Body of pancreas (tissue), 4 donors: ENCODE data around the gene IL31RA. TPM values are rescaled to one million over a fixed set of nuclear protein-coding genes. Genes with fewer than 3 reads are reported as not detected.

Source experiments
- ATAC-seq: fragments of 150-250 bp; one replicate; pipeline ENCODE4 v1.9.1; 2016
- DNase-seq, 4 donors: peaks; one replicate each; pipeline ENCODE4 v3.0.0-alpha.2; 2019
- H3K27ac ChIP-seq, 4 donors: fragments of 200-600 bp; sonication (generic); 1 replicate in 3 of 4; 2 replicates in 1 of 4; pipeline versions ENCODE4 v1.5.1 to v1.6.1; 2016 to 2019; ENCODE audit warnings: mild to moderate bottlenecking in 1 of 4, mixed read lengths in 1 of 4, moderate library complexity in 1 of 4
- H3K27me3 ChIP-seq, 2 donors: fragments of 200-600 bp; sonication (generic); one replicate each; pipeline ENCODE4 v1.6.0; 2016; ENCODE audit warnings: mild to moderate bottlenecking in 1 of 2
- H3K36me3 ChIP-seq, 2 donors: fragments of 200-600 bp; sonication (generic); replicated peaks in 1 of 2; 2 replicates each; pipeline ENCODE4 v1.5.1; 2016; ENCODE audit warnings: low read depth in 2 of 2; ENCODE audit not compliant: insufficient read depth in 1 of 2
- H3K4me1 ChIP-seq: fragments of 200-600 bp; sonication (generic); one replicate; pipeline ENCODE4 v1.6.0; 2016
- H3K4me3 ChIP-seq, 2 donors: fragments of 200-600 bp; sonication (generic); 1 replicate in 1 of 2; 2 replicates in 1 of 2; pipeline ENCODE4 v1.5.1; 2016 to 2019
- H3K9me3 ChIP-seq, 3 donors: fragments of 200-600 bp; sonication (generic); 1 replicate in 2 of 3; 2 replicates in 1 of 3; pipeline ENCODE4 v1.5.1; 2016
- POLR2A ChIP-seq, 3 donors: fragments of 450-650 bp; IDR thresholded peaks; one replicate each; pipeline ENCODE4 v1.6.1; 2016; ENCODE audit warnings: antibody characterized with exemption in 3 of 3, mild to moderate bottlenecking in 2 of 3
- WGBS, 2 donors: methylation state at CpG; one replicate each; pipeline ENCODE4 v1.1.5; 2017; 5-methylcytosine and 5-hydroxymethylcytosine counted together
- intact Hi-C: fragments of 100-400 bp; cut with DNase I; formaldehyde crosslinking; loops from one replicate; pipeline ENCODE4 v1.15.1; 2023
- total RNA-seq, 2 donors: library from RNA; depleted of rRNA; stranded (reverse); fragments of >200 nt; gene quantifications; one replicate each; pipeline ENCODE4 v1.1.0, GENCODE V29; 2016
- TF ChIP-seq, protein P1 (sequence below), 7 experiments: fragments of 450-650 bp in 4 of 7; fragments of 200-600 bp in 3 of 7; sonication (generic) in 3 of 7; IDR thresholded peaks; one replicate each; pipeline ENCODE4 v1.5.1; 2016 to 2019; ENCODE audit warnings: antibody characterized with exemption in 7 of 7

Gene IL31RA
- total RNA-seq, 2 donors from 2014 or later, result not detected

DNA sequence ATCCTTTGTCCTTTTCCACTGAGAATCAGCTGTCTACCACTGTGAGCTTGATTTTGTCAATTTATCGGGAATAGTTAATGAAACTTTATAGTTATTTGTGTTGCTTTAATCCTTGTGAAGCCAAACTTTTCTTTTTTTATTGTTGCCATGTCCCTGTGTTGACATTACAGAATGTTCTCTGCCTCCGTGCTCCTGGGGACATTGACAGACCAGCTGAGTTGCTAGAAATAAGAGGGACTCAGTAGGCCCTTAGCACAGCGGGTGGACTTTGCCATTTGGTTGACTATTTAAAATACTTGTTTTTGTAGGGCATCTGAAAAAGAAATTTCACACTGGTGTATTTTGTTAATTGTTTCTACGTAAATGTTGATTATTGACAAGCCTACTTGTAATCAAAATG, 70.5 kb downstream of the IL31RA start:
- ATAC-seq (no peak), DNase-seq (no peak)
- H3K27ac ChIP-seq, result no peak overlapping the region
- intact Hi-C loops, result no loop called here
- no peak overlapping the region for H3K4me3 ChIP-seq
- H3K27me3 ChIP-seq, result no peaks in the 10 kb centered on the region
- H3K4me1 ChIP-seq, result no peaks in the 10 kb centered on the region
- no peaks in the 10 kb centered on the region for H3K36me3 ChIP-seq
- 87 to 89% methylated on average over 4 of the region's 4 CpGs for WGBS, 2 donors
- no peaks in the 10 kb centered on the region for H3K9me3 ChIP-seq
- TF ChIP-seq, protein P1, sequence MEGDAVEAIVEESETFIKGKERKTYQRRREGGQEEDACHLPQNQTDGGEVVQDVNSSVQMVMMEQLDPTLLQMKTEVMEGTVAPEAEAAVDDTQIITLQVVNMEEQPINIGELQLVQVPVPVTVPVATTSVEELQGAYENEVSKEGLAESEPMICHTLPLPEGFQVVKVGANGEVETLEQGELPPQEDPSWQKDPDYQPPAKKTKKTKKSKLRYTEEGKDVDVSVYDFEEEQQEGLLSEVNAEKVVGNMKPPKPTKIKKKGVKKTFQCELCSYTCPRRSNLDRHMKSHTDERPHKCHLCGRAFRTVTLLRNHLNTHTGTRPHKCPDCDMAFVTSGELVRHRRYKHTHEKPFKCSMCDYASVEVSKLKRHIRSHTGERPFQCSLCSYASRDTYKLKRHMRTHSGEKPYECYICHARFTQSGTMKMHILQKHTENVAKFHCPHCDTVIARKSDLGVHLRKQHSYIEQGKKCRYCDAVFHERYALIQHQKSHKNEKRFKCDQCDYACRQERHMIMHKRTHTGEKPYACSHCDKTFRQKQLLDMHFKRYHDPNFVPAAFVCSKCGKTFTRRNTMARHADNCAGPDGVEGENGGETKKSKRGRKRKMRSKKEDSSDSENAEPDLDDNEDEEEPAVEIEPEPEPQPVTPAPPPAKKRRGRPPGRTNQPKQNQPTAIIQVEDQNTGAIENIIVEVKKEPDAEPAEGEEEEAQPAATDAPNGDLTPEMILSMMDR (IDR thresholded peaks at IDR 0.05), result no peak
- no peak for TF ChIP-seq POLR2A (IDR thresholded peaks at IDR 0.05)

DNA sequence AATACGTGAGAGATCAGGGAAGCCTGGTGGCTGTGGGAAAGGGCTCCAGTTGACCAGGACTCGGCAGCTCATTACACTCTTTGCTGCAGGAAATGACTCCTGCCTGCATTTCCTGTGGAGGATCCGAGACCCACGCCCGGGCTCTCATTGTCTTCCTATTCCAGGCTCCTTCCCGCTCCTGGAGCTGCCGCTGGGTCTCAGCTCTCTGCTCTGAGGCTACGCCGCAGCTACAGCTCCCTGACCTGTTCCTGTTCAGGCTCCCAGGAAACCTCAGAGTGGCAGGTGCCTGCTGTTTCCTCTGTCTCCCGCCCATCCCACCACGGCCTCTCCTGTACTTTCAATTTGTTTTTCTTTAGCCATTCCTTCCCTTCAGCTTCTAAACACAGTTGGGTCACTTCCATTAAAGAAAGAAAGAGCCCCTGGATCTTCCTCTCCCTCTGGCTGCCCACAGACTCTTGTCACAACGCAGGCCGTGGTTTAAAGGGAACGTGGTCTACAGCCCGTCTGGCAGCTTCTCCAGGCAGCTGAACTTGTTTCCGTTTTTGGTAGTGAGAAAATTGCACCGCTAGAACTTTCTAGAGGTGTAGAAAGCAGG, 72.1 kb downstream of the IL31RA start:
- H3K4me1 ChIP-seq, result no peaks in the 10 kb centered on the region
- no peaks in the 10 kb centered on the region for H3K9me3 ChIP-seq
- no peak overlapping the region for H3K4me3 ChIP-seq
- no peaks in the 10 kb centered on the region for H3K36me3 ChIP-seq
- H3K27ac ChIP-seq, result peak overlapping the region in 1 of 4 donors; percentile 23
- ATAC-seq (no peak), DNase-seq (peak in 2 of 4 donors; percentile 8 to 29)
- H3K27me3 ChIP-seq, result no peaks in the 10 kb centered on the region
- TF ChIP-seq, protein P1 (IDR thresholded peaks at IDR 0.05), result no peak
- no peak for TF ChIP-seq POLR2A (IDR thresholded peaks at IDR 0.05)
- intact Hi-C loops, result no loop called here
- 50 to 68% methylated on average over 16 to 17 of the region's 17 CpGs for WGBS, 2 donors

GRCh38 chr5:55923865-55924500, 72.8 kb downstream of the IL31RA start:
- DNase-seq, result no peak
- Histone ChIP-seq H3K9me3 (no peaks in the 10 kb centered on the region), H3K36me3 (no peaks in the 10 kb centered on the region), H3K27ac (no peak overlapping the region), H3K4me1 (no peaks in the 10 kb centered on the region), H3K27me3 (no peaks in the 10 kb centered on the region), H3K4me3 (no peak overlapping the region)
- TF ChIP-seq POLR2A (IDR thresholded peaks at IDR 0.05), result no peak
- TF ChIP-seq, protein P1 (IDR thresholded peaks at IDR 0.05), result no peak
- WGBS, 2 donors, result 83 to 87% methylated on average over 9 of the region's 9 CpGs
- intact Hi-C loops, result no loop called here
- no peak for ATAC-seq

- H3K4me1 ChIP-seq, result no peaks in the 10 kb centered on the region
- intact Hi-C loops, result no loop called here
- no peak for TF ChIP-seq POLR2A (IDR thresholded peaks at IDR 0.05)
- TF ChIP-seq, protein P1 (IDR thresholded peaks at IDR 0.05), result no peak
- DNase-seq (no peak), ATAC-seq (no peak)
- 81 to 90% methylated on average over 10 to 11 of the region's 11 CpGs for WGBS, 2 donors
- H3K9me3 ChIP-seq, result no peaks in the 10 kb centered on the region
- H3K27ac ChIP-seq, result no peak overlapping the region
- H3K36me3 ChIP-seq, result no peaks in the 10 kb centered on the region
- H3K27me3 ChIP-seq, result no peaks in the 10 kb centered on the region
- no peak overlapping the region for H3K4me3 ChIP-seq
Measured at GRCh38 chr5:55924744-55925143, 73.6 kb downstream of the IL31RA start.

- Histone ChIP-seq H3K27me3 (no peaks in the 10 kb centered on the region), H3K4me3 (no peak overlapping the region), H3K9me3 (no peaks in the 10 kb centered on the region), H3K27ac (no peak overlapping the region), H3K36me3 (no peaks in the 10 kb centered on the region), H3K4me1 (no peaks in the 10 kb centered on the region)
- TF ChIP-seq, protein P1 (IDR thresholded peaks at IDR 0.05), result no peak
- TF ChIP-seq POLR2A (IDR thresholded peaks at IDR 0.05), result no peak
- 86 to 90% methylated on average over 3 of the region's 3 CpGs for WGBS, 2 donors
- ATAC-seq (no peak), DNase-seq (no peak)
- intact Hi-C loops, result no loop called here
Measured at GRCh38 chr5:55925181-55925580, 74.0 kb downstream of the IL31RA start.
